Ishikawa (cell line): ENCODE data around the gene ABCB8.

Source experiments
- CEBPB ChIP-seq: IDR thresholded peaks from 2 replicates; pipeline ENCODE4 v1.6.1; 2012
- CREB1 ChIP-seq: IDR thresholded peaks from 2 replicates; pipeline ENCODE4 v1.6.1; 2012; ENCODE audit warnings: low read depth
- EGR1 ChIP-seq: IDR thresholded peaks from 2 replicates; pipeline ENCODE4 v1.6.1; 2012
- EP300 ChIP-seq: IDR thresholded peaks from 2 replicates; pipeline ENCODE4 v1.6.1; 2012; ENCODE audit warnings: borderline replicate concordance
- FOXM1 ChIP-seq: IDR thresholded peaks from 2 replicates; pipeline ENCODE4 v1.6.1; 2012; ENCODE audit warnings: low read depth, borderline replicate concordance
- NFIC ChIP-seq: IDR thresholded peaks from 2 replicates; pipeline ENCODE4 v1.6.1; 2012
- RAD21 ChIP-seq: IDR thresholded peaks from 2 replicates; pipeline ENCODE4 v1.6.1; 2012; ENCODE audit warnings: low read depth
- REST ChIP-seq: IDR thresholded peaks from 2 replicates; pipeline ENCODE4 v1.6.1; 2012; ENCODE audit warnings: low read depth, mild to moderate bottlenecking
- TAF1 ChIP-seq: IDR thresholded peaks from 2 replicates; pipeline ENCODE4 v1.6.1; 2012; ENCODE audit warnings: low read depth, mild to moderate bottlenecking
- TCF12 ChIP-seq: IDR thresholded peaks from 2 replicates; pipeline ENCODE4 v1.6.1; 2012; ENCODE audit warnings: low read depth
- TEAD4 ChIP-seq: IDR thresholded peaks from 2 replicates; pipeline ENCODE4 v1.6.1; 2012
- USF1 ChIP-seq: IDR thresholded peaks from 2 replicates; pipeline ENCODE4 v1.6.1; 2012
- YY1 ChIP-seq: IDR thresholded peaks from 2 replicates; pipeline ENCODE4 v1.6.1; 2012; ENCODE audit warnings: low read depth
- ZBTB7A ChIP-seq: IDR thresholded peaks from 2 replicates; pipeline ENCODE4 v1.6.1; 2012; ENCODE audit warnings: low read depth
- TF ChIP-seq, protein P1 (sequence below): IDR thresholded peaks from 2 replicates; pipeline ENCODE4 v1.6.1; 2012

The ABCB8 gene

DNA sequence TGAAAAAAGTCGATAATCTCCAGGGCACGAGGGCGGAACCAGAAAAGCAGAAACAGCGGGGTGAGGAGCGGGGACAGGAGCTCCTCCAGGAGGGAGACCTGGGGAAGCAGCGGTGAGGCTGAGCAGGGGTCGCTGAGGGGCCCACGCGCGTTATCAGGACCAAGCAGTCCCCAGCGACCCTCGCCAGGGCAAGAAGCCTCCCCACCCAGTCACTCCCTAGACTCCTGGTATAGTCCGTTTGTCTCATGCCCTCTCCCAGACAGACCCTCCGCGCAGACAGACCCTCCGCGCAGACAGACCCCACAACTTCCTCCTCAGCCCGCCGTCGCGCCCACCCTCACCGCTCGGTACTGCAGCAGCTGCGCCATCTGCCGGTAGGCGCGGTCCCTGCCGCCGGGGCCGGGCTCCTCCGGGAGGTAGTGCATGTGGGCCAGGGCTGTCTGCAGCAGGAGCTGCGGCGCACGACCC lies 10.3 kb upstream of the ABCB8 start:
- peak; percentile 59 for TF ChIP-seq RAD21
- TF ChIP-seq FOXM1, result no peak
- TF ChIP-seq TCF12, result no peak
- TF ChIP-seq NFIC, result no peak
- TF ChIP-seq ZBTB7A, result 0 out of 2 replicates have a peak, but pooled peaks have one; percentile 53

DNA sequence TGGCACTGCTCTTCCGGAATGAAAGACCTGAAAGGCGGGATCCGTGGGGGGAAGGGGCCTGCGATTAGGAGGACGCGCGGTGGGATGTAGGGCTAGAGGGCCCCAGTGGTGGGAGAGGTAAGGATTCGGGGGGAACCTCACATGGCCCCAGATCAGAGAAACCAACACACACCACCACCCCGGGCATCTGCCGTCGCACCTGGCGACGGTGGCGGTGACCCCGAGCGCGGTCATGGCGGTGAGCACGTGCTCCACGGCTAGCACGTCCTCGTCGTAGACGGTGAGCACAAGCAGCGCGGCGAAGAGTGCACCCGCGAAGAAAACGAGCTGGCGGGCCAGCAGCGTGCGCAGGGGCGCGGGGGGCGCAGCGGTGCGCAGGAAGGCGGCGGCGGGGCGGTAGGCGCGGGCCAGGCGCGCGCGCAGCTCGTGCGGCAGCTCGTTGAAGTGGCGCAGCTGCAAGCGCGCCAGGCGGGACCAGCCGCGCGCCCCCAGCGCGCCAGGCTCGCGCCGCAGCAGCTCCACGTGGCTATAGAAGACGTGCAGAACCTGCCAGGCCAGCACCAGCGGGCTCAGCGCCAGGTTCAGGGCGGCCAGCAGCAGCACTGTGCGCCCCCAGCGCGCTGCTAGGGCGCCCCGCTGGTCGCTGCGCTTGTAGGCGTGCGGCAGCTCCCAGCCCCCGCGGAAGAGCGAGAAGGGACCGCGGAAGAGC lies 9.7 kb upstream of the ABCB8 start:
- TF ChIP-seq TEAD4, result peak; percentile 69
- no peak for TF ChIP-seq EP300
- TF ChIP-seq, protein P1, sequence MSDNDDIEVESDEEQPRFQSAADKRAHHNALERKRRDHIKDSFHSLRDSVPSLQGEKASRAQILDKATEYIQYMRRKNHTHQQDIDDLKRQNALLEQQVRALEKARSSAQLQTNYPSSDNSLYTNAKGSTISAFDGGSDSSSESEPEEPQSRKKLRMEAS, result peak; percentile 99
- TF ChIP-seq EGR1, result peak; percentile 29; the same call in 1 of the 2 replicates
- TF ChIP-seq USF1, result peak; percentile 64; the same call in 1 of the 2 replicates
- TF ChIP-seq RAD21, result no peak
- TF ChIP-seq FOXM1, result no peak
- no peak for TF ChIP-seq REST
- TF ChIP-seq YY1, result peak; percentile 51; the same call in 1 of the 2 replicates
- TF ChIP-seq TAF1, result no peak
- TF ChIP-seq NFIC, result peak; percentile 94
- TF ChIP-seq TCF12, result peak; percentile 76; the same call in 1 of the 2 replicates
- TF ChIP-seq CREB1, result no peak
- peak; percentile 64 for TF ChIP-seq ZBTB7A
- TF ChIP-seq CEBPB, result no peak

- TF ChIP-seq YY1, result 0 out of 2 replicates have a peak, but pooled peaks have one; percentile 8
- TF ChIP-seq CREB1, result no peak
- no peak for TF ChIP-seq CEBPB
- TF ChIP-seq REST, result peak; percentile 47
- TF ChIP-seq ZBTB7A, result peak; percentile 4; the same call in 1 of the 2 replicates
These were observed 9.2 kb upstream of the ABCB8 start for GRCh38 chr7:151019130-151019447.

GRCh38 chr7:151020231-151020630 lies 8.0 kb upstream of the ABCB8 start:
- no peak for TF ChIP-seq TCF12
- TF ChIP-seq USF1, result no peak
- no peak for TF ChIP-seq RAD21
- no peak for TF ChIP-seq NFIC
- TF ChIP-seq YY1, result no peak
- no peak for TF ChIP-seq REST
- TF ChIP-seq TAF1, result no peak
- TF ChIP-seq, protein P1, result no peak
- no peak for TF ChIP-seq CEBPB
- TF ChIP-seq EGR1, result no peak
- no peak for TF ChIP-seq ZBTB7A
- no peak for TF ChIP-seq EP300
- no peak for TF ChIP-seq CREB1
- TF ChIP-seq FOXM1, result no peak
